Testis (tissue), 2 donors: ENCODE data around the gene MYO1F.

Source experiments
- CTCF ChIP-seq, 3 experiments: fragments of 450-650 bp in 2 of 3; fragments of 200-600 bp in 1 of 3; sonication (generic) in 1 of 3; IDR thresholded peaks; one replicate each; pipeline ENCODE4 v1.5.1; 2016 to 2019; ENCODE audit warnings: antibody characterized with exemption in 3 of 3, mild to moderate bottlenecking in 2 of 3, moderate library complexity in 1 of 3
- POLR2A ChIP-seq: fragments of 450-650 bp; IDR thresholded peaks from one replicate; pipeline ENCODE4 v1.6.1; 2017; ENCODE audit warnings: antibody characterized with exemption, mild to moderate bottlenecking, moderate library complexity

GRCh38 chr19:8473648-8474476 is 103.4 kb downstream of the MYO1F start:
- TF ChIP-seq CTCF (IDR thresholded peaks at IDR 0.05) (no peak), POLR2A (no peak)
